Left lung (tissue), 10 donors: ENCODE data around the gene ANKS1B. TPM values are rescaled to one million over a fixed set of nuclear protein-coding genes. Genes with fewer than 3 reads are reported as not detected.

Experiments
- ATAC-seq: fragments of 200-7000 bp; cut with Tn5 transposase; one replicate; pipeline ENCODE4 v1.9.1; 2020; ENCODE audit warnings: moderate library complexity
- DNase-seq, 4 donors: peaks; one replicate each; pipeline ENCODE4 v3.0.0-alpha.2; 2013 to 2020
- H3K27ac ChIP-seq, 2 donors: fragments of 200-600 bp; sonication (generic) in 1 of 2; one replicate each; pipeline versions ENCODE4 v1.5.0 to v1.8.0; 2020 to 2021
- H3K27me3 ChIP-seq, 2 donors: fragments of 200-600 bp; sonication (generic) in 1 of 2; one replicate each; pipeline versions ENCODE4 v1.5.0 to v1.8.0; 2020 to 2021
- H3K36me3 ChIP-seq, 2 donors: fragments of 200-600 bp; sonication (generic) in 1 of 2; one replicate each; pipeline versions ENCODE4 v1.5.0 to v1.8.0; 2020 to 2021
- H3K4me1 ChIP-seq, 2 donors: fragments of 200-600 bp; one replicate each; pipeline ENCODE4 v1.8.0; 2021
- H3K4me3 ChIP-seq, 2 donors: fragments of 200-600 bp; sonication (generic) in 1 of 2; one replicate each; pipeline versions ENCODE4 v1.5.0 to v1.8.0; 2020 to 2021; ENCODE audit warnings: mild to moderate bottlenecking in 1 of 2
- H3K9me3 ChIP-seq, 2 donors: fragments of 200-600 bp; sonication (generic) in 1 of 2; one replicate each; pipeline versions ENCODE4 v1.5.0 to v1.8.0; 2020 to 2021
- CTCF ChIP-seq, 2 donors: fragments of 200-600 bp; sonication (generic) in 1 of 2; IDR thresholded peaks; one replicate each; pipeline versions ENCODE4 v1.5.0 to v1.8.0; 2021; ENCODE audit warnings: antibody characterized with exemption in 2 of 2
- intact Hi-C, 2 donors: fragments of 100-400 bp; cut with DNase I; formaldehyde crosslinking; loops; one replicate each; pipeline versions ENCODE4 v1.11.2 to v1.14.2; 2022
- polyA plus RNA-seq, 6 donors: library from polyadenylated mRNA; unstranded; fragments of 120-200 nt; gene quantifications; one replicate each; pipeline ENCODE4 v1.2.1, GENCODE V29; 2013; ENCODE audit not compliant: insufficient read length in 6 of 6
- total RNA-seq, 2 donors: library from RNA; stranded (reverse); fragmentation: NEBNext Ultra II Directional; extraction: Animal tissue kit (Norgen Biotek cat#: 25700); gene quantifications; one replicate each; pipeline ENCODE4 v1.2.1, GENCODE V29; 2021
- donor health status: DM: no; HTN: yes; CAD: no.
- donor health status: DM: no; HTN: no; CAD: no.

Gene ANKS1B
- total and polyA plus RNA-seq, 8 donors = 4.9 to 31.8 (median 14.9) TPM

GRCh38 chr12:99495799-99496198, 488.9 kb downstream of the ANKS1B start:
- Histone ChIP-seq H3K4me3 (no peak overlapping the region), H3K36me3 (no peaks in the 10 kb centered on the region), H3K27me3 (no peaks in the 10 kb centered on the region), H3K27ac (no peak overlapping the region), H3K4me1 (no peaks in the 10 kb centered on the region), H3K9me3 (no peaks in the 10 kb centered on the region)
- no peak for TF ChIP-seq CTCF (IDR thresholded peaks at IDR 0.05)
- no peak for DNase-seq
- no peak for ATAC-seq
- intact Hi-C loops = no loop called here

- Histone ChIP-seq H3K27ac (no peak overlapping the region), H3K4me1 (no peaks in the 10 kb centered on the region), H3K4me3 (no peak overlapping the region), H3K36me3 (no peaks in the 10 kb centered on the region), H3K9me3 (no peaks in the 10 kb centered on the region), H3K27me3 (no peaks in the 10 kb centered on the region)
- intact Hi-C loops = no loop called here
- DNase-seq (no peak), ATAC-seq (no peak)
- no peak for TF ChIP-seq CTCF (IDR thresholded peaks at IDR 0.05)
Observed at GRCh38 chr12:99493197-99493596, 491.5 kb downstream of the ANKS1B start.

- H3K27me3 ChIP-seq = no peaks in the 10 kb centered on the region
- no peak for ATAC-seq
Observed at GRCh38 chr12:99486277-99486676, 498.5 kb downstream of the ANKS1B start.

GRCh38 chr12:99479149-99479548, 505.6 kb downstream of the ANKS1B start:
- intact Hi-C loops = no loop called here
- H3K36me3 ChIP-seq = no peaks in the 10 kb centered on the region
- peaks cover 0 to 17% of the 10 kb centered on the region in 2 donors for H3K9me3 ChIP-seq
- no peaks in the 10 kb centered on the region for H3K4me1 ChIP-seq
- DNase-seq = no peak
- ATAC-seq = no peak
- no peak overlapping the region for H3K27ac ChIP-seq
- H3K27me3 ChIP-seq = no peaks in the 10 kb centered on the region
- H3K4me3 ChIP-seq = no peak overlapping the region
- TF ChIP-seq CTCF (IDR thresholded peaks at IDR 0.05) = no peak

More at GRCh38 chr12:99486277-99486676, 498.5 kb downstream of the ANKS1B start:
- Histone ChIP-seq H3K36me3 (no peaks in the 10 kb centered on the region), H3K9me3 (peaks cover 0 to 24% of the 10 kb centered on the region in 2 donors), H3K4me1 (no peaks in the 10 kb centered on the region), H3K4me3 (no peak overlapping the region), H3K27ac (no peak overlapping the region)
- DNase-seq = no peak
- intact Hi-C loops = no loop called here
- TF ChIP-seq CTCF (IDR thresholded peaks at IDR 0.05) = no peak

GRCh38 chr12:99476956-99477355, 507.8 kb downstream of the ANKS1B start:
- ATAC-seq (no peak), DNase-seq (no peak)
- TF ChIP-seq CTCF (IDR thresholded peaks at IDR 0.05) = no peak
- no peaks in the 10 kb centered on the region for H3K27me3 ChIP-seq
- no peak overlapping the region for H3K27ac ChIP-seq
- H3K36me3 ChIP-seq = no peaks in the 10 kb centered on the region
- H3K4me1 ChIP-seq = no peaks in the 10 kb centered on the region
- no peak overlapping the region for H3K4me3 ChIP-seq
- intact Hi-C loops = no loop called here
- peaks cover 0 to 2% of the 10 kb centered on the region in 2 donors for H3K9me3 ChIP-seq
